Measurements from ENCODE around the gene PTPRN2. TPM values are rescaled to one million over a fixed set of nuclear protein-coding genes. Genes with fewer than 3 reads are reported as not detected.

PTPRN2 gene
- total and polyA plus RNA-seq, 2 donors from 2014 or later, result 4.8 to 6.2 TPM

DNA sequence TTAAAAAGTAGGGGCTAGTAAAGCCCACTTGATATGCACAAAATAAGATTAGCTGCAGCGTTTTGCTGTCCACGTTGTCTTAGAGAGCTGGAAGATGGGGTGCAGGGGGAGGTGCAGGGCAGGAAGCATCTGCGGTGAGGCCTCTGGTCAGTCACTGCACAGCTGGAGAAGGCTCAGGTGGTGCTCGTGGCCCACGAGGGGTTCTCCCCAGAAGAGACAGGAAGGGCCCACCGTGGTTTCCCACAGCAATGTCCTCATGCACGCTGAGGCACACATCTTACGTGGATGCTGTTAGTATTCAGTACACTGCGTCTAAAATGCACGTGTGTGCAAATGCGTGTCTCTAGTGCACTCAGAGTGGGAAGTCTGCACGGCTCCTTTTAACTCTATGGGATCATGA lies 582.1 kb downstream of the PTPRN2 start:
- no peaks in the 10 kb centered on the region for H3K27me3 ChIP-seq (ENCODE audit: control insufficient read depth, insufficient read depth, low read length)
- no peaks in the 10 kb centered on the region for H3K4me1 ChIP-seq (ENCODE audit: control insufficient read depth in 2 of 3, insufficient read depth in 2 of 3, low read depth in 1 of 3, low read length in 3 of 3)
- DNase-seq (peak in 1 of 5 donors; percentile 26), FAIRE-seq (no peak)
- H3K9ac ChIP-seq (ENCODE audit: low read length in 3 of 3), result no peak overlapping the region
- H3K9me3 ChIP-seq (ENCODE audit: control insufficient read depth in 2 of 3, insufficient read depth in 1 of 3, low read length in 3 of 3), result no peaks in the 10 kb centered on the region
- TF ChIP-seq, protein P1, sequence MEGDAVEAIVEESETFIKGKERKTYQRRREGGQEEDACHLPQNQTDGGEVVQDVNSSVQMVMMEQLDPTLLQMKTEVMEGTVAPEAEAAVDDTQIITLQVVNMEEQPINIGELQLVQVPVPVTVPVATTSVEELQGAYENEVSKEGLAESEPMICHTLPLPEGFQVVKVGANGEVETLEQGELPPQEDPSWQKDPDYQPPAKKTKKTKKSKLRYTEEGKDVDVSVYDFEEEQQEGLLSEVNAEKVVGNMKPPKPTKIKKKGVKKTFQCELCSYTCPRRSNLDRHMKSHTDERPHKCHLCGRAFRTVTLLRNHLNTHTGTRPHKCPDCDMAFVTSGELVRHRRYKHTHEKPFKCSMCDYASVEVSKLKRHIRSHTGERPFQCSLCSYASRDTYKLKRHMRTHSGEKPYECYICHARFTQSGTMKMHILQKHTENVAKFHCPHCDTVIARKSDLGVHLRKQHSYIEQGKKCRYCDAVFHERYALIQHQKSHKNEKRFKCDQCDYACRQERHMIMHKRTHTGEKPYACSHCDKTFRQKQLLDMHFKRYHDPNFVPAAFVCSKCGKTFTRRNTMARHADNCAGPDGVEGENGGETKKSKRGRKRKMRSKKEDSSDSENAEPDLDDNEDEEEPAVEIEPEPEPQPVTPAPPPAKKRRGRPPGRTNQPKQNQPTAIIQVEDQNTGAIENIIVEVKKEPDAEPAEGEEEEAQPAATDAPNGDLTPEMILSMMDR (IDR thresholded peaks at IDR 0.05; ENCODE audit: borderline replicate concordance, extremely low read depth, insufficient read depth), result no peak
- no peaks in the 10 kb centered on the region for H3K36me3 ChIP-seq (ENCODE audit: control insufficient read depth in 2 of 3, insufficient read depth in 3 of 3, low read length in 3 of 3)
- H3K27ac ChIP-seq (ENCODE audit: low read depth in 2 of 2, low read length in 2 of 2), result no peak overlapping the region
- intact Hi-C loops (cut with DNase I), result no loop called here
- H3K4me3 ChIP-seq (ENCODE audit: low read length in 3 of 3), result no peak overlapping the region

DNA sequence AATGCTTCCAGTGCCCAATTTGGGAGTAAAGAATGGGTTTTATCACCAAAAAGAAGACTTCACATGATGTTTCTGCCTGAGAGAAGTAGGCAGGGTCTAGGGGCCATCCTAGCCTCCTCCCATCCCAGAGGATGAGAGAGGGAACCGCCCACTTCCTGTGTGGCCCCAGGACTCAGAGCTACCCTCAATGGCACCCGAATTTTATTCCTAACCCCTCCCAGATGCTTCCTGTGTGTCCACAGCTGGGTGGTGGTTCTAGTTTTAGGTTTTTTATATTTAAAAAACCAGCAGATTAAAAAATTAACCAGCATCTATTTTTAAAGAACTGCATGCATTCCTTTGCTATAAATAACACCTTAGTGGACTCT lies 583.5 kb downstream of the PTPRN2 start:
- H3K9ac ChIP-seq (ENCODE audit: low read length in 3 of 3), result no peak overlapping the region
- FAIRE-seq (no peak), DNase-seq (no peak)
- H3K9me3 ChIP-seq (ENCODE audit: control insufficient read depth in 2 of 3, insufficient read depth in 1 of 3, low read length in 3 of 3), result no peaks in the 10 kb centered on the region
- H3K4me1 ChIP-seq (ENCODE audit: control insufficient read depth in 2 of 3, insufficient read depth in 2 of 3, low read depth in 1 of 3, low read length in 3 of 3), result no peaks in the 10 kb centered on the region
- TF ChIP-seq, protein P1 (IDR thresholded peaks at IDR 0.05; ENCODE audit: borderline replicate concordance, extremely low read depth, insufficient read depth), result no peak
- no peak overlapping the region for H3K4me3 ChIP-seq (ENCODE audit: low read length in 3 of 3)
- no peaks in the 10 kb centered on the region for H3K36me3 ChIP-seq (ENCODE audit: control insufficient read depth in 2 of 3, insufficient read depth in 3 of 3, low read length in 3 of 3)
- H3K27ac ChIP-seq (ENCODE audit: low read depth in 2 of 2, low read length in 2 of 2), result no peak overlapping the region
- intact Hi-C loops (cut with DNase I), result no loop called here
- H3K27me3 ChIP-seq (ENCODE audit: control insufficient read depth, insufficient read depth, low read length), result no peaks in the 10 kb centered on the region

DNA sequence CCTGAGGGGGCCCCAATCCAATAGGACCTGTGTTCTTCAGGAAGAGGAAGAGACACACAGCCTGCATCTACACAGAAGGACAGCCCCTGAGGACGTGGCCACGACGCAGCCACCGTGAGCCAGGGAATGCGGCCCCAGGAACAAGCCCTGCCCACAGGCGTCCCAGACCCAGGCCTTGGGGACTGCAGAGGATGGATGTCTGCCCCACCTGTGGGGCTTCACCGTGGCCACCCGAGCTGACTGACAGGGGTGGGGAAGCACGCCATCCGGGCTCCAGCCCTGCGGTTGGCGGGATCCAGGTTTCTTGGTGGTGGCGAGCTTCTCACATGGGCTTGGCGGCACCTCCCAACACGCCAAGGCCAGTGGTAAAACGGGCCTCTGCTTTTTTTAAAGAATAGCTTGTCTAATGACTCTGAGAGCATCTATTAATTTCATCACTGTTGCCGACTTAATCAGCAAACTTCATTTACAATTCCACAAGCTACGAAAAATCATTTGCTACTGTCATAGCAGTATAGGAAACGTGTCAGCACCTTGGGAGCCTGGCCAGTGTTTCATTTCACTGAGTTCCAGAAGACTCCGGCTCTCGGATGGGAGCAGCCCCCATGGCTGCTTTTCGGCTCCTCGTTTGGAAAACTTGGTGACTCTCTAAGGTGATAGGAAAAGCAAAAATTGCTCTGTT lies 584.0 kb downstream of the PTPRN2 start:
- Histone ChIP-seq H3K36me3 (ENCODE audit: control insufficient read depth in 2 of 3, insufficient read depth in 3 of 3, low read length in 3 of 3) (no peaks in the 10 kb centered on the region), H3K4me1 (ENCODE audit: control insufficient read depth in 2 of 3, insufficient read depth in 2 of 3, low read depth in 1 of 3, low read length in 3 of 3) (no peaks in the 10 kb centered on the region), H3K4me3 (ENCODE audit: low read length in 3 of 3) (no peak overlapping the region), H3K27me3 (ENCODE audit: control insufficient read depth, insufficient read depth, low read length) (no peaks in the 10 kb centered on the region), H3K9ac (ENCODE audit: low read length in 3 of 3) (no peak overlapping the region), H3K27ac (ENCODE audit: low read depth in 2 of 2, low read length in 2 of 2) (no peak overlapping the region), H3K9me3 (ENCODE audit: control insufficient read depth in 2 of 3, insufficient read depth in 1 of 3, low read length in 3 of 3) (no peaks in the 10 kb centered on the region)
- DNase-seq, result peak in 1 of 5 donors; percentile 63
- no peak for FAIRE-seq
- intact Hi-C loops (cut with DNase I), result no loop called here
- TF ChIP-seq, protein P1 (IDR thresholded peaks at IDR 0.05; ENCODE audit: borderline replicate concordance, extremely low read depth, insufficient read depth), result no peak

Data from kidney (tissue), 14 donors.